ENCODE measurements around the gene FTO. TPM values are rescaled to one million over a fixed set of nuclear protein-coding genes. Genes with fewer than 3 reads are reported as not detected.

FTO gene
- total RNA-seq, 2 donors from 2014 or later: 47.5 to 50.4 TPM

- H3K36me3 ChIP-seq (replicated peaks in 1 of 2; ENCODE audit: insufficient read depth in 1 of 2, low read depth in 2 of 2): no peaks in the 10 kb centered on the region
- H3K4me3 ChIP-seq: no peak overlapping the region
- no peak overlapping the region for H3K27ac ChIP-seq
- TF ChIP-seq, protein P1, sequence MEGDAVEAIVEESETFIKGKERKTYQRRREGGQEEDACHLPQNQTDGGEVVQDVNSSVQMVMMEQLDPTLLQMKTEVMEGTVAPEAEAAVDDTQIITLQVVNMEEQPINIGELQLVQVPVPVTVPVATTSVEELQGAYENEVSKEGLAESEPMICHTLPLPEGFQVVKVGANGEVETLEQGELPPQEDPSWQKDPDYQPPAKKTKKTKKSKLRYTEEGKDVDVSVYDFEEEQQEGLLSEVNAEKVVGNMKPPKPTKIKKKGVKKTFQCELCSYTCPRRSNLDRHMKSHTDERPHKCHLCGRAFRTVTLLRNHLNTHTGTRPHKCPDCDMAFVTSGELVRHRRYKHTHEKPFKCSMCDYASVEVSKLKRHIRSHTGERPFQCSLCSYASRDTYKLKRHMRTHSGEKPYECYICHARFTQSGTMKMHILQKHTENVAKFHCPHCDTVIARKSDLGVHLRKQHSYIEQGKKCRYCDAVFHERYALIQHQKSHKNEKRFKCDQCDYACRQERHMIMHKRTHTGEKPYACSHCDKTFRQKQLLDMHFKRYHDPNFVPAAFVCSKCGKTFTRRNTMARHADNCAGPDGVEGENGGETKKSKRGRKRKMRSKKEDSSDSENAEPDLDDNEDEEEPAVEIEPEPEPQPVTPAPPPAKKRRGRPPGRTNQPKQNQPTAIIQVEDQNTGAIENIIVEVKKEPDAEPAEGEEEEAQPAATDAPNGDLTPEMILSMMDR (IDR thresholded peaks at IDR 0.05): no peak
- no peak for TF ChIP-seq POLR2A (IDR thresholded peaks at IDR 0.05)
- H3K4me1 ChIP-seq: no peaks in the 10 kb centered on the region
- WGBS, 2 donors: 76 to 88% methylated on average over 17 to 19 of the region's 19 CpGs
- intact Hi-C loops (cut with DNase I): no loop called here
- H3K27me3 ChIP-seq: no peaks in the 10 kb centered on the region
- H3K9me3 ChIP-seq: no peaks in the 10 kb centered on the region
- ATAC-seq: no peak
- no peak for DNase-seq
Measured at GRCh38 chr16:54160939-54161897, 457.3 kb downstream of the FTO start.

DNA sequence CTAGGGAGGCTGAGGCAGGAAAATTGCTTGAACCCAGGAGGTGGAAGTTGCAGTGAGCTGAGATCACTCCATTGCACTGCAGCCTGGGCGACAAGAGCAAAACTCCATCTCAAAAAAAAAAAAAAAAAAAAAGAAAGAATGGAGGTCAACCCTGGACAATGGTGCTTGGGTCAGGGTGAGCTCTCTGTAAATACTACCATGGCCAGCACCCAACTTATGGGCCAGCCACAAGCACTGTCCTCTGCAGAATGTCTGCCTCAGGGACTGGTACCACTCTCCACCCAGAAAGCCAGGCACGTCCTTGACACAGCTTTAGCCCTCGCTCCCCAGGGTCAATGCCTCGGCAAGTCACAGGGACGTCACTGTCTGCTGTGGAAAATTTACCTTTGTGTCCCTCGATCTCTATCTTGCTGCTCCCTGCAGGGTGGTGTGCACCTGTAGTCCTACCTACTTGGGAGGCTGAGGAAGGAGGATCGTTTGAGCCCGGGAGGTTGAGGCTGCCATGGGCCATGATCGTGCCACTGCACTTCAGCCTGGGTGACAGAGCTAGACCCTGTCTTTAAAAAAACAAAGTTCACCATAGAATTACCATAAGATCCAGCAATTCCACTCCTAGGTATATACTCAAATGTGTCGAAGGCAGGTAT, 459.4 kb downstream of the FTO start:
- H3K4me3 ChIP-seq: no peak overlapping the region
- ATAC-seq (no peak), DNase-seq (no peak)
- H3K4me1 ChIP-seq: no peaks in the 10 kb centered on the region
- no peaks in the 10 kb centered on the region for H3K9me3 ChIP-seq
- no peak for TF ChIP-seq POLR2A (IDR thresholded peaks at IDR 0.05)
- no peaks in the 10 kb centered on the region for H3K36me3 ChIP-seq (replicated peaks in 1 of 2; ENCODE audit: insufficient read depth in 1 of 2, low read depth in 2 of 2)
- WGBS, 2 donors: 94 to 100% methylated on average over 5 to 10 of the region's 10 CpGs
- no peaks in the 10 kb centered on the region for H3K27me3 ChIP-seq
- intact Hi-C loops (cut with DNase I): no loop called here
- H3K27ac ChIP-seq: no peak overlapping the region

- TF ChIP-seq POLR2A (IDR thresholded peaks at IDR 0.05): no peak
- TF ChIP-seq, protein P1 (IDR thresholded peaks at IDR 0.05): no peak
- Histone ChIP-seq H3K27ac (no peak overlapping the region), H3K4me3 (no peak overlapping the region), H3K9me3 (no peaks in the 10 kb centered on the region), H3K27me3 (no peaks in the 10 kb centered on the region), H3K4me1 (no peaks in the 10 kb centered on the region), H3K36me3 (replicated peaks in 1 of 2; ENCODE audit: insufficient read depth in 1 of 2, low read depth in 2 of 2) (no peaks in the 10 kb centered on the region)
- no peak for DNase-seq
- no peak for ATAC-seq
- WGBS, 2 donors: 82 to 85% methylated on average over 3 of the region's 3 CpGs
- intact Hi-C loops (cut with DNase I): no loop called here
Measured at GRCh38 chr16:54164789-54165173, 460.8 kb downstream of the FTO start.

- Histone ChIP-seq H3K4me1 (no peaks in the 10 kb centered on the region), H3K4me3 (no peak overlapping the region), H3K9me3 (no peaks in the 10 kb centered on the region), H3K36me3 (replicated peaks in 1 of 2; ENCODE audit: insufficient read depth in 1 of 2, low read depth in 2 of 2) (no peaks in the 10 kb centered on the region), H3K27ac (no peak overlapping the region), H3K27me3 (no peaks in the 10 kb centered on the region)
- TF ChIP-seq, protein P1 (IDR thresholded peaks at IDR 0.05): no peak
- TF ChIP-seq POLR2A (IDR thresholded peaks at IDR 0.05): no peak
- 80 to 87% methylated on average over 12 of the region's 12 CpGs for WGBS, 2 donors
- ATAC-seq: no peak
- no peak for DNase-seq
- intact Hi-C loops (cut with DNase I): no loop called here
Measured at GRCh38 chr16:54165174-54165911, 461.4 kb downstream of the FTO start.
